ENCODE measurements around the gene C10orf143.

GRCh38 chr10:130022511-130023299 lies 87.9 kb downstream of the C10orf143 start:
- TF ChIP-seq POLR2A (IDR thresholded peaks at IDR 0.05; ENCODE audit: low read length) (no peak), CTCF (IDR thresholded peaks at IDR 0.05) (no peak), MAX (IDR thresholded peaks at IDR 0.05) (no peak), HES2 (IDR thresholded peaks at IDR 0.05) (no peak), RARB (CRISPR knock-in tag; IDR thresholded peaks at IDR 0.05) (no peak), PBX3 (IDR thresholded peaks at IDR 0.05) (no peak), MYC (IDR thresholded peaks at IDR 0.05; ENCODE audit: borderline replicate concordance, low read length) (no peak), ZFP36 (IDR thresholded peaks at IDR 0.05; ENCODE audit: borderline replicate concordance, partially characterized antibody) (no peak)
